Endothelial cell of umbilical vein (primary cell): ENCODE data around the gene TNFRSF8. TPM values are rescaled to one million over a fixed set of nuclear protein-coding genes. Genes with fewer than 3 reads are reported as not detected.

Experiments used
- BruUV-seq: library from RNA; stranded (reverse); fragments of 400-500 nt; replicated peaks from 2 replicates; lab custom pipeline; 2021; lab: Mats Ljungman, UMichigan
- CTCF ChIA-PET: fragments of 300-600, 350-600 bp; sonication (Branson Sonifier 250); formaldehyde crosslinking; loops from one replicate; lab custom pipeline; 2021; ENCODE audit warnings: antibody characterized with exemption, inconsistent platforms; lab: Charles Lee
- POLR2A ChIA-PET: fragments of 300-600, 350-600 bp; sonication (Branson Sonifier 250); formaldehyde crosslinking; loops from one replicate; lab custom pipeline; 2021; ENCODE audit warnings: antibody characterized with exemption, inconsistent platforms; lab: Charles Lee
- DNase-seq: peaks from one replicate; pipeline ENCODE4 v3.0.0-alpha.2; 2011; ENCODE audit warnings: low read depth, low spot score
- FAIRE-seq: peaks from 2 replicates; lab custom pipeline; 2011; peaks lifted over from hg19 to GRCh38; lab: Jason Lieb, UNC
- H2AFZ ChIP-seq: 2 replicates; pipeline ENCODE4 v1.6.0; 2012; ENCODE audit warnings: low read depth, low read length, control low read depth, inconsistent platforms
- H3K27ac ChIP-seq: 2 replicates; pipeline ENCODE4 v1.5.1; 2011; ENCODE audit warnings: low read depth, mild to moderate bottlenecking, control low read depth, low read length, moderate library complexity; ENCODE audit not compliant: insufficient read depth
- H3K27me3 ChIP-seq, 2 experiments: 2 replicates each; pipeline versions ENCODE4 v1.6.0 to v1.6.1; 2011; ENCODE audit warnings: low read length in 2 of 2, mixed read lengths in 1 of 2; ENCODE audit not compliant: control insufficient read depth in 2 of 2, insufficient read depth in 2 of 2
- H3K36me3 ChIP-seq, 2 experiments: 2 replicates in 1 of 2; 3 replicates in 1 of 2; pipeline ENCODE4 v1.5.1; 2011; ENCODE audit warnings: low read length in 2 of 2, mild to moderate bottlenecking in 1 of 2, moderate library complexity in 1 of 2; ENCODE audit not compliant: control insufficient read depth in 2 of 2, insufficient read depth in 2 of 2; ENCODE audit errors: extremely low read depth in 1 of 2
- H3K4me1 ChIP-seq: 3 replicates; pipeline ENCODE4 v1.5.1; 2011; ENCODE audit warnings: mild to moderate bottlenecking, low read length; ENCODE audit not compliant: control insufficient read depth, insufficient read depth; ENCODE audit errors: extremely low read depth
- H3K4me2 ChIP-seq: 2 replicates; pipeline ENCODE4 v1.6.1; 2011; ENCODE audit warnings: low read length, control low read depth, mixed read lengths; ENCODE audit not compliant: insufficient read depth
- H3K4me3 ChIP-seq, 3 experiments: fragments of 200-600 bp in 1 of 3; sonication (generic), shearing (Covaris generic) in 1 of 3; replicated peaks in 1 of 3; 2 replicates each; pipeline ENCODE4 v1.5.1; 2011 to 2016; ENCODE audit warnings: control low read depth in 3 of 3, low read length in 3 of 3, mild to moderate bottlenecking in 2 of 3, inconsistent platforms in 1 of 3, low read depth in 1 of 3, moderate library complexity in 1 of 3; ENCODE audit not compliant: insufficient read depth in 1 of 3
- H3K79me2 ChIP-seq: 2 replicates; pipeline ENCODE4 v1.6.0; 2012; ENCODE audit warnings: low read length, inconsistent platforms; ENCODE audit not compliant: control insufficient read depth, insufficient read depth
- H3K9ac ChIP-seq: replicated peaks from 2 replicates; pipeline ENCODE3; 2011; ENCODE audit warnings: low read length, control low read depth; ENCODE audit not compliant: insufficient read depth; ENCODE audit errors: extremely low read depth
- H3K9me1 ChIP-seq: replicated peaks from 3 replicates; pipeline ENCODE4 v1.6.0; 2011; ENCODE audit warnings: mild to moderate bottlenecking, low read length; ENCODE audit not compliant: control insufficient read depth, insufficient read depth; ENCODE audit errors: extremely low read depth
- H3K9me3 ChIP-seq: replicated peaks from 2 replicates; pipeline ENCODE4 v1.5.1; 2012; ENCODE audit warnings: low read length, inconsistent platforms; ENCODE audit not compliant: control insufficient read depth, insufficient read depth
- H4K20me1 ChIP-seq: replicated peaks from 2 replicates; pipeline ENCODE3; 2011; ENCODE audit warnings: mild to moderate bottlenecking, low read length; ENCODE audit not compliant: control insufficient read depth, insufficient read depth; ENCODE audit errors: extremely low read depth
- CTCF ChIP-seq, 2 donors: IDR thresholded peaks; 1 replicate in 1 of 2; 2 replicates in 1 of 2; pipeline ENCODE4 v1.5.1; 2011; ENCODE audit warnings: low read length in 2 of 2, mild to moderate bottlenecking in 2 of 2, moderate library complexity in 2 of 2, control low read depth in 1 of 2, inconsistent platforms in 1 of 2, low read depth in 1 of 2; ENCODE audit not compliant: insufficient read depth in 1 of 2; ENCODE audit errors: extremely low read depth in 1 of 2
- EZH2 ChIP-seq: IDR thresholded peaks from 2 replicates; pipeline ENCODE4 v1.6.1; 2012; ENCODE audit warnings: borderline replicate concordance, low read depth, mild to moderate bottlenecking, moderate library complexity, low read length, inconsistent platforms; ENCODE audit not compliant: severe bottlenecking
- FOS ChIP-seq: IDR thresholded peaks from 2 replicates; pipeline ENCODE4 v1.6.1; 2011; ENCODE audit warnings: mild to moderate bottlenecking, low read length, moderate library complexity, borderline replicate concordance; ENCODE audit not compliant: insufficient read depth
- GATA2 ChIP-seq: IDR thresholded peaks from 2 replicates; pipeline ENCODE4 v1.7.0; 2011; ENCODE audit warnings: low read depth, mild to moderate bottlenecking, moderate library complexity, mixed read lengths, low read length; ENCODE audit not compliant: insufficient read length, insufficient read depth
- JUN ChIP-seq: IDR thresholded peaks from 2 replicates; pipeline ENCODE4 v1.6.1; 2011; ENCODE audit warnings: borderline replicate concordance, low read depth; ENCODE audit not compliant: insufficient read length, insufficient read depth
- MAX ChIP-seq: IDR thresholded peaks from 2 replicates; pipeline ENCODE4 v1.6.1; 2011; ENCODE audit not compliant: insufficient read depth, insufficient read length
- MYC ChIP-seq: IDR thresholded peaks from one replicate; pipeline ENCODE4 v1.6.1; 2011; ENCODE audit warnings: mild to moderate bottlenecking, low read depth, low read length
- POLR2A ChIP-seq: IDR thresholded peaks from 2 replicates; pipeline ENCODE4 v1.6.1; 2012; ENCODE audit warnings: low read depth, mild to moderate bottlenecking, control low read depth, low read length
- POLR2AphosphoS5 ChIP-seq: IDR thresholded peaks from 2 replicates; pipeline ENCODE4 v1.6.1; 2012; ENCODE audit warnings: low read depth, mild to moderate bottlenecking, control low read depth, low read length, moderate library complexity; ENCODE audit not compliant: insufficient read depth
- dilution Hi-C: fragments of 300-500 bp; cut with MboI; formaldehyde crosslinking; loops from one replicate; pipeline ENCODE4 v1.15.0; 2019; ENCODE audit warnings: low sequenced_read_pairs; ENCODE audit not compliant: extremely low pct_ligation_motif_present
- intact Hi-C: fragments of 100-400 bp; cut with micrococcal nuclease; formaldehyde crosslinking; loops from one replicate; pipeline ENCODE4 v1.10.0; 2022
- polyA plus RNA-seq, 4 experiments: library from polyadenylated mRNA; depleted of rRNA in 3 of 4; stranded (reverse) in 3 of 4; unstranded in 1 of 4; fragments of >200 nt; gene quantifications; 2 replicates each; pipeline versions ENCODE4 v1.2.1 to v1.2.3, GENCODE V29; 2011 to 2012; ENCODE audit warnings: missing spikeins in 1 of 4
- total RNA-seq: library from RNA; stranded (reverse); gene quantifications from 2 replicates; pipeline ENCODE4 v1.2.3, GENCODE V29; 2021

TNFRSF8 gene
- total and polyA plus RNA-seq, 2 donors (not counting 3 experiments of a cell fraction or from before 2014, with no cell fraction given) = 0.47 TPM; not detected in 1

- no peaks in the 10 kb centered on the region for H4K20me1 ChIP-seq
- intact Hi-C loops = no loop called here
Measured at GRCh38 chr1:12130466-12131130, 67.5 kb downstream of the TNFRSF8 start.

More at GRCh38 chr1:12130466-12131130, 67.5 kb downstream of the TNFRSF8 start:
- Histone ChIP-seq H3K9me1 (no peaks in the 10 kb centered on the region), H3K9me3 (no peaks in the 10 kb centered on the region), H3K79me2 (no peaks in the 10 kb centered on the region), H3K27me3 (no peaks in the 10 kb centered on the region), H3K9ac (no peak overlapping the region), H3K4me2 (no peak overlapping the region), H3K27ac (no peak overlapping the region), H3K36me3 (no peaks in the 10 kb centered on the region), H3K4me3 (no peak overlapping the region), H2AFZ (no peak overlapping the region), H3K4me1 (peaks cover 9% of the 10 kb centered on the region)
- ChIA-PET CTCF (no interaction called here), POLR2A (interaction anchor here (0.6 kb wide), 1 partner anchor 83 kb away, joined by 11 read pairs; no protein-coding TSS in a partner anchor)
- DNase-seq (no peak), FAIRE-seq (no peak)
- no TSS peak for BruUV-seq
- dilution Hi-C loops = no loop called here
- TF ChIP-seq CTCF (IDR thresholded peaks at IDR 0.05; ENCODE audit: extremely low read depth in 1 of 2, insufficient read depth in 1 of 2, low read depth in 1 of 2, low read length in 2 of 2) (no peak), GATA2 (no peak), FOS (no peak), MAX (no peak), POLR2AphosphoS5 (no peak), MYC (no peak), EZH2 (no peak), JUN (no peak), POLR2A (no peak)
